ENCODE measurements around the gene HCN2. TPM values are rescaled to one million over a fixed set of nuclear protein-coding genes. Genes with fewer than 3 reads are reported as not detected.
"Not testable (repeated sequence)": the region's sequence is repeated elsewhere in the genome, so short reads cannot be mapped to it uniquely, and the experiment has no call there.

HCN2 gene
- total RNA-seq, 4 donors from 2014 or later: 0.12 to 0.27 (median 0.21) TPM

DNA sequence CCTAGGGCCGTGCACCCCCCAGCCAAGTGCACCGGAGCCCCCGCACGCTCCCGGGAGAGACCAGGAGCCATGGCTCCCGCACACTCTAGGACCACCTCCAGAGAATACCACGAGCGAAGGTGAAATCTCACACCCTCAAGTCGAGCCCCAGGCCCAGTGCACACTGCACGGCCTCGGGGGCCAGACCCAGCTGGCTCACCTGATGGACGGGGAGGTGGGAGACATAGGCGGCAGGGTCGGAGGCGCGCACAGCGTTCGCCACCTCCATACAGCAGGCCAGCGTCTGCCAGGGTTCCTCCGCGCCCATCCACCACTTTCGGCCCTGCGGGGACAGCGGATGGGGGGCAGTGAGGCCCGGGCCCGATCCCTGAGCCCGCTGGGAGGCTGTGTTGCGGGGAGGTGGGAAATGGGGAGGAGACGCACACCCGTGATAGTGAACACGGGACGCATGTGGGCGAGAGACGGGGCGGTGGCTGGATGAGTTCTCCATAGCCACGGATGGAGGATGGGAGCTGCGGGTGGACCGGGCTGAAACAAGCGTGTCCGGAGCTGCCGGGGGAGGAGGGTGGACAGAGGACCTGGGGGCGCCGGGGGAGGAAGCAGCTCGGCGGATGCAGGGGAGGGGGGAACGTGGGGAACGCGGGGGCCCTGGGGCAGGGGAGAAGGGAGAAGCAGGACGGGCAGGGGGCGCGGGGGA lies 30.6 kb downstream of the HCN2 start:
- 95% methylated on average over 11 of the region's 51 CpGs; no CpG with 5 or more reads in 1 of the 2 donors for WGBS, 2 donors (ENCODE audit: low coverage in 1 of 2)
- no peak for ATAC-seq
- Histone ChIP-seq H3K9me3 (no peaks in the 10 kb centered on the region), H3K27me3 (peaks cover 25% of the 10 kb centered on the region), H3K36me3 (peaks cover 0 to 88% of the 10 kb centered on the region in 2 donors), H3K27ac (no peak overlapping the region), H3K4me3 (no peak overlapping the region), H3K4me1 (peaks cover 0 to 12% (median 0%) of the 10 kb centered on the region in 3 donors)
- TF ChIP-seq EP300 (IDR thresholded peaks at IDR 0.05): no peak
- no peak for TF ChIP-seq POLR2A (IDR thresholded peaks at IDR 0.05)
- no peak for TF ChIP-seq POLR2AphosphoS5 (IDR thresholded peaks at IDR 0.05)

DNA sequence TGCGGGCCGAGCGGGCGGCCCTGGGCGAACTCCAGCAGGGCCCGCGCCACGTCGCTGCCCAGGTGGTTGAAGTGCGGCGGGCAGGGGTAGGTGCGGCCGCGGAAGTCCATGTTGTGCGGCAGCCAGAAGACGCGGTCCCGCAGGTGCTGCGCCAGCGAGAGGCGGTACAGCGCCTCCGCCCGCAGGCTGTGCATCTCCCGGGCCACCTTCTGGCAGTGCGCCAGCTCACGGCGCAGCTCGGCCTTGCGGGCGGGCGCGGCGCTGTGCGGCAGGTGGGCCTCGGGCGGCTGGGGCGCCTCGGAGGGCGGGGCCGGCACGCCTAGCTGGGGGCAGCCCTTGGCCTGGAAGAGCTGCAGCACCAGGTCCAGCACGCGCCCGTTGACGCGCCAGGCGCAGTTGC lies 31.5 kb downstream of the HCN2 start:
- WGBS, 2 donors (ENCODE audit: low coverage in 1 of 2): no CpG with 5 or more reads among the region's 48 CpGs
- Histone ChIP-seq H3K27me3 (peaks cover 24% of the 10 kb centered on the region), H3K36me3 (peaks cover 0 to 96% of the 10 kb centered on the region in 2 donors)
- H3K27ac ChIP-seq, H3K4me1 ChIP-seq, H3K4me3 ChIP-seq, ATAC-seq, H3K9me3 ChIP-seq: not testable (repeated sequence)

DNA sequence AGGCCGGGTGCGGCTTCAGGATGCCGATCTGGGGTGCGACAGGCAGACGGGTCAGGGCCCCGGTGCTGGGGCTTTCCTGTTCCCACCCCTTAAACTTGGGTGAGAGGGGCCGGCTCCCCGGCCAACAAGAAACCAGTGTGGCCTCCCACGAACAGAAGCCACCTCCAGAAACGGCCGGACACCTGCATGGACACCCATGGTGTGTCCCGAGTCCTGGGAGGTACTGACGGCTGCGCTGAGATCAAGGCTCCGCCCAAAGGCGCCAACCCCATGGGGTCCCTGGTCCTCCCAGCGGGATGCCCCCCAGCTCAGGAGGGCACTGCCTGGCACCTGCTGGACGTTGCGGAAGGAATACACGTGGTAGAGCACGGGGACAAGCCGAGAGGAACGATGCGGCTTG lies 32.1 kb downstream of the HCN2 start:
- no peak overlapping the region for H3K27ac ChIP-seq
- TF ChIP-seq, protein P1, sequence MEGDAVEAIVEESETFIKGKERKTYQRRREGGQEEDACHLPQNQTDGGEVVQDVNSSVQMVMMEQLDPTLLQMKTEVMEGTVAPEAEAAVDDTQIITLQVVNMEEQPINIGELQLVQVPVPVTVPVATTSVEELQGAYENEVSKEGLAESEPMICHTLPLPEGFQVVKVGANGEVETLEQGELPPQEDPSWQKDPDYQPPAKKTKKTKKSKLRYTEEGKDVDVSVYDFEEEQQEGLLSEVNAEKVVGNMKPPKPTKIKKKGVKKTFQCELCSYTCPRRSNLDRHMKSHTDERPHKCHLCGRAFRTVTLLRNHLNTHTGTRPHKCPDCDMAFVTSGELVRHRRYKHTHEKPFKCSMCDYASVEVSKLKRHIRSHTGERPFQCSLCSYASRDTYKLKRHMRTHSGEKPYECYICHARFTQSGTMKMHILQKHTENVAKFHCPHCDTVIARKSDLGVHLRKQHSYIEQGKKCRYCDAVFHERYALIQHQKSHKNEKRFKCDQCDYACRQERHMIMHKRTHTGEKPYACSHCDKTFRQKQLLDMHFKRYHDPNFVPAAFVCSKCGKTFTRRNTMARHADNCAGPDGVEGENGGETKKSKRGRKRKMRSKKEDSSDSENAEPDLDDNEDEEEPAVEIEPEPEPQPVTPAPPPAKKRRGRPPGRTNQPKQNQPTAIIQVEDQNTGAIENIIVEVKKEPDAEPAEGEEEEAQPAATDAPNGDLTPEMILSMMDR (IDR thresholded peaks at IDR 0.05): no peak
- no peak for TF ChIP-seq EP300 (IDR thresholded peaks at IDR 0.05)
- no peak for TF ChIP-seq POLR2A (IDR thresholded peaks at IDR 0.05)
- no peak for TF ChIP-seq POLR2AphosphoS5 (IDR thresholded peaks at IDR 0.05)
- no peaks in the 10 kb centered on the region for H3K4me1 ChIP-seq
- no peak overlapping the region for H3K4me3 ChIP-seq
- 80% methylated on average over 6 of the region's 24 CpGs; no CpG with 5 or more reads in 1 of the 2 donors for WGBS, 2 donors (ENCODE audit: low coverage in 1 of 2)
- H3K36me3 ChIP-seq: peaks cover 0 to 95% of the 10 kb centered on the region in 2 donors
- no peak for ATAC-seq
- no peaks in the 10 kb centered on the region for H3K9me3 ChIP-seq
- peaks cover 18% of the 10 kb centered on the region for H3K27me3 ChIP-seq

DNA sequence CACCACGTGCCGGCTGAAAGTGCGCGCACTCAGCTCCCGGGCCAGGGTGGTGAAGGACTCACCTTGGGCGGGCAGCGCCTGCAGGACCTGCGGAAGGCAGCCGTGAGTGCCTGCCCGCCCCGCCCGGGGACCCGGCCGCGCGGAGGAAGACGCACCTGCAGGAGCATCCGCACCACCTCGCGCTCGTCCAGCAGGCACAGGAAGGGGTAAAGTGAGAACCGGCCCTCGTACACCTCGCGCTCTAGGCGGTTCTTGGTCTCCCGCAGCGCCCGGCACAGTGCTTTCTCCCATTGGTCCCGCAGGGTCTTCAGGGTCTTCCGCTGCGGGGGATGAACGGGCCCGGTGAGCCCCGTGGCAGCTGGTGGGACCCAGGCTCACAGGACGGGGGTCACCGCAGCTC lies 33.0 kb downstream of the HCN2 start:
- Histone ChIP-seq H3K27ac (no peak overlapping the region), H3K4me3 (no peak overlapping the region), H3K9me3 (no peaks in the 10 kb centered on the region), H3K36me3 (peaks cover 0 to 93% of the 10 kb centered on the region in 2 donors), H3K4me1 (no peaks in the 10 kb centered on the region), H3K27me3 (peaks cover 9% of the 10 kb centered on the region)
- no CpG with 5 or more reads among the region's 37 CpGs for WGBS, 2 donors (ENCODE audit: low coverage in 1 of 2)
- TF ChIP-seq EP300 (IDR thresholded peaks at IDR 0.05) (no peak), POLR2AphosphoS5 (IDR thresholded peaks at IDR 0.05) (no peak), POLR2A (IDR thresholded peaks at IDR 0.05) (no peak)
- TF ChIP-seq, protein P1 (IDR thresholded peaks at IDR 0.05): no peak
- no peak for ATAC-seq

DNA sequence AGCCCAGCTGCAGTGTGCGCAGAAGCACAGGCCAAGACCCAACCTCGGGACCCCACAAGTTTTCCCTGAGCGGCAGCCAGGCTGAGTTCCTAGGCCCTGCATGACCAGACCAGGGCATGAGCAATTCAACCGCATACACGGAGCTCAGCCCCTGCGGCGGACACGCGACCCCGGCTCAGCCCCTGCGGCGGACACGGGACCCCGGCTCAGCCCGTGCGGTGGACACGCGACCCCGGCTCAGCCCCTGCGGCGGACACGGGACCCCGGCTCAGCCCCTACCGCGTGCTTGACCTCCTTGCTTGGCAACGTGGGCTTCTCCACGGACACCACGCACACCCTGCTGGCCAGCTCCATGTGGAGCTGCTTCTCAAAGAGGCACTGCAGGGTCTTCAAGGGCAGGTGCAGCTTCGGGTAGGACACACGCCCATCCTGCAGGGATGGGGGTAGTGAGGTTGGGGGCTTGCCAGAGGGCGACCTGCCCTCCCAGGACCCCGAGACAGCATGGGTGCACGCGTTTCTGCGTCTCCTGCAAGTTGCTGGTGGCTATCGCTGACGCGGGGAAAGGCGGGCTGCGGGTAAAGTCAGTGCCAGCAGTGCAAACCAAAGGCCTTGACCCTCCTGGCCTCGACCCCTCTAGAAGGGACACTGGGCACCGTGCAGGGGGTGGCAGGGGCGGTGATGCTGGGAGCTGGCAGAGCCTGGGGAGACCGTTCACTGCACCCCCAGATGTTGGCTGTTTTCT lies 33.7 kb downstream of the HCN2 start:
- Histone ChIP-seq H3K36me3 (peaks cover 0 to 93% of the 10 kb centered on the region in 2 donors), H3K27me3 (peaks cover 3% of the 10 kb centered on the region), H3K27ac (peak overlapping the region in 1 of 4 donors; percentile 38), H3K4me3 (no peak overlapping the region), H3K9me3 (no peaks in the 10 kb centered on the region), H3K4me1 (no peaks in the 10 kb centered on the region)
- TF ChIP-seq, protein P1 (IDR thresholded peaks at IDR 0.05): no peak
- TF ChIP-seq POLR2A (IDR thresholded peaks at IDR 0.05) (no peak), POLR2AphosphoS5 (IDR thresholded peaks at IDR 0.05) (no peak), EP300 (IDR thresholded peaks at IDR 0.05) (no peak)
- no peak for ATAC-seq
- 83 to 93% methylated on average over 1 to 3 of the region's 44 CpGs for WGBS, 2 donors (ENCODE audit: low coverage in 1 of 2)
